Measurements from ENCODE around the gene BBLN. TPM values are rescaled to one million over a fixed set of nuclear protein-coding genes. Genes with fewer than 3 reads are reported as not detected.

BBLN gene
- total RNA-seq, 1 experiment from 2014 or later = 74.9 TPM

GRCh38 chr9:128188209-128188608 is 28.1 kb downstream of the BBLN start:
- no CpG with 5 or more reads among the region's 1 CpG for WGBS (ENCODE audit: extremely low coverage, insufficient read length, low lambda C conversion rate)
- H3K36me3 Mint-ChIP-seq (ENCODE audit: insufficient read depth in 1 of 3, low read depth in 3 of 3) = peaks cover 20 to 49% (median 38%) of the 10 kb centered on the region in 3 experiments
- peaks cover 11% of the 10 kb centered on the region for H3K23me2 ChIP-seq (ENCODE audit: insufficient read length, low read depth, low read length, poor library complexity, severe bottlenecking)

More at GRCh38 chr9:128188209-128188608, 28.1 kb downstream of the BBLN start:
- H3K4me2 ChIP-seq (ENCODE audit: insufficient read depth, insufficient read length, low read length) = no peak overlapping the region
- no peak overlapping the region for H4K91ac ChIP-seq (ENCODE audit: insufficient read length, low read depth, low read length)
- H3K18ac ChIP-seq (ENCODE audit: insufficient read length, low read depth, low read length) = no peak overlapping the region
- no peak overlapping the region for H2BK12ac ChIP-seq (ENCODE audit: insufficient read length, low read depth, low read length)
- H2BK15ac ChIP-seq (ENCODE audit: low read depth, low read length) = no peak overlapping the region
- no peak overlapping the region for H3K9ac ChIP-seq (ENCODE audit: extremely low read depth, insufficient read length, low read length)
- TF ChIP-seq, protein P1, sequence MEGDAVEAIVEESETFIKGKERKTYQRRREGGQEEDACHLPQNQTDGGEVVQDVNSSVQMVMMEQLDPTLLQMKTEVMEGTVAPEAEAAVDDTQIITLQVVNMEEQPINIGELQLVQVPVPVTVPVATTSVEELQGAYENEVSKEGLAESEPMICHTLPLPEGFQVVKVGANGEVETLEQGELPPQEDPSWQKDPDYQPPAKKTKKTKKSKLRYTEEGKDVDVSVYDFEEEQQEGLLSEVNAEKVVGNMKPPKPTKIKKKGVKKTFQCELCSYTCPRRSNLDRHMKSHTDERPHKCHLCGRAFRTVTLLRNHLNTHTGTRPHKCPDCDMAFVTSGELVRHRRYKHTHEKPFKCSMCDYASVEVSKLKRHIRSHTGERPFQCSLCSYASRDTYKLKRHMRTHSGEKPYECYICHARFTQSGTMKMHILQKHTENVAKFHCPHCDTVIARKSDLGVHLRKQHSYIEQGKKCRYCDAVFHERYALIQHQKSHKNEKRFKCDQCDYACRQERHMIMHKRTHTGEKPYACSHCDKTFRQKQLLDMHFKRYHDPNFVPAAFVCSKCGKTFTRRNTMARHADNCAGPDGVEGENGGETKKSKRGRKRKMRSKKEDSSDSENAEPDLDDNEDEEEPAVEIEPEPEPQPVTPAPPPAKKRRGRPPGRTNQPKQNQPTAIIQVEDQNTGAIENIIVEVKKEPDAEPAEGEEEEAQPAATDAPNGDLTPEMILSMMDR (conservative IDR thresholded peaks at IDR 0.05) = no peak
- no peak overlapping the region for H2AK5ac ChIP-seq (ENCODE audit: insufficient read length, low read length)
- H2AFZ ChIP-seq (ENCODE audit: low read length) = no peak overlapping the region
- no peaks in the 10 kb centered on the region for H3K9me3 Mint-ChIP-seq
- H3K27ac ChIP-seq (ENCODE audit: insufficient read length, low read depth, low read length) = no peak overlapping the region
- no peak overlapping the region for H3K56ac ChIP-seq (ENCODE audit: insufficient read length, low read depth, low read length)
- H4K20me1 ChIP-seq (ENCODE audit: control insufficient read depth, insufficient read depth, insufficient read length) = no peaks in the 10 kb centered on the region
- no peak overlapping the region for H3T11ph ChIP-seq (ENCODE audit: low read length)
- H4K8ac ChIP-seq (replicated peaks; ENCODE audit: insufficient read length, low read depth, low read length) = no peak overlapping the region
- no peaks in the 10 kb centered on the region for H3K79me2 ChIP-seq (ENCODE audit: insufficient read depth, low read length)
- H3K79me1 ChIP-seq (ENCODE audit: insufficient read depth, low read depth, low read length, poor library complexity, severe bottlenecking) = no peaks in the 10 kb centered on the region
- no peak overlapping the region for H3K27ac Mint-ChIP-seq
- H3K9me3 ChIP-seq (ENCODE audit: control insufficient read depth, low read depth, low read length) = no peaks in the 10 kb centered on the region
- H2BK120ac ChIP-seq (ENCODE audit: low read depth, low read length, poor library complexity, severe bottlenecking) = no peak overlapping the region
- no peak overlapping the region for H3K4ac ChIP-seq (ENCODE audit: low read depth, low read length)
- H3K27me3 ChIP-seq (ENCODE audit: insufficient read depth, low read length) = no peaks in the 10 kb centered on the region
- H4K5ac ChIP-seq (ENCODE audit: insufficient read length, low read depth, low read length) = no peak overlapping the region
- H2BK20ac ChIP-seq (ENCODE audit: low read depth, low read length, poor library complexity, severe bottlenecking) = no peak overlapping the region
- H2BK5ac ChIP-seq (ENCODE audit: insufficient read length, low read length) = no peak overlapping the region
- no peak overlapping the region for H3K4me3 Mint-ChIP-seq
- DNase-seq = no peak
- no peak overlapping the region for H3K14ac ChIP-seq (ENCODE audit: insufficient read depth, low read length)
- no peak overlapping the region for H3K23ac ChIP-seq (ENCODE audit: insufficient read length, low read depth, low read length)
- H3K4me1 Mint-ChIP-seq = peaks cover 9 to 14% of the 10 kb centered on the region in 2 experiments
- H3K4me1 ChIP-seq (ENCODE audit: insufficient read depth, low read length) = no peaks in the 10 kb centered on the region
- H3K27me3 Mint-ChIP-seq (ENCODE audit: low read depth) = no peaks in the 10 kb centered on the region
